LHCN-M2 (cell line): ENCODE measurements around the gene UBE2O. TPM values are rescaled to one million over a fixed set of nuclear protein-coding genes. Genes with fewer than 3 reads are reported as not detected.
A peak's percentile ranks its signal among the peaks of the same experiment; 100 is the strongest.

ENCODE experiments used
- DNase-seq: peaks from one replicate; pipeline ENCODE4 v3.0.0-alpha.2; 2012; ENCODE audit warnings: low read depth
- polyA plus RNA-seq: library from polyadenylated mRNA; unstranded; fragments of >200 nt; gene quantifications from one replicate; pipeline ENCODE4 v1.2.1, GENCODE V29; 2012; ENCODE audit warnings: missing spikeins
- total RNA-seq: library from RNA; depleted of rRNA; stranded (reverse); fragments of >200 nt; gene quantifications from 2 replicates; pipeline ENCODE4 v1.2.3, GENCODE V29; 2014; rRNA removed

Gene UBE2O
- 12.7 and 15.7 TPM in 2 replicates for total RNA-seq
- polyA plus RNA-seq, result 11.7 TPM

DNA sequence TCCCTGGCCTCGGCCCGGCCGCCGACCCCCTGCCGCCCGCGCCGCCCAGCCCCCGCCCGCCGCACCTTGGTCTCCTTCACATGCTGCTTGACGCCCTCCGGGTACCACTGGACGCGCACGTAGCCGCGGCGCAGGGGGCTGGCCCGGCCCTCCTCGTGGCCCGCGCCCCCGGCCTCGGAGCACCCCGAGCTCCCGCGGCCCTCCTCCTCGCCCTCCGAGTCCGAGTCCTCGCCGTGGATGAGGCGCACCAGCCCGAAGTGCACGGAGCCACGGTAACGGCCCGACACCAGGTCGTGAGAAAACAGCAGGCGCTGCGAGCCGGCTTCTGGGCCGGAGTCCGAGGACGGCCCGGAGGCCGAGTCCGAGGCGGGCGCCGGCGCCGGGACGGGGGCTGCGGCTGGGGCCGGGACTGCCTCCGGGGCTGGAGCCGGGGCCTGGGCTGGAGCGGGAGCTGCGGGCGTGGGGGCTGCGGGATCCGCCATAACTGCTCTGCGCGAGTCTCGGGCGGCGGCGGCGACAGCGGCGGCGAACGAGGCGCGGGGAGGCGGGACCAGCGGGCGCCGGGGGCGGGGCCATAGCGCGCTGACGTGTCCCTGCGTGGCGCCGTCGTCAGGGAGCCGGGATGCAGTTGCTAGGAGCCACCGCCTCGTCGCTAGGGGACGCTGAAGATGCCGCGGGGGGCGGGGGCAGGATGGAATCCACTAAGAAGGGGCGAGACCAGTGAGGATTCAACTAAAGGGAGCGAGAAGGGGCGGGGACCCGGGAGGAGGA is at the start of gene UBE2O:
TSS of gene UBE2O (minus strand) at position 493 of the 771 bp plus-strand sequence. CDS start at position 482, 11 bp downstream.
- DNase-seq, result peak; percentile 81

DNA sequence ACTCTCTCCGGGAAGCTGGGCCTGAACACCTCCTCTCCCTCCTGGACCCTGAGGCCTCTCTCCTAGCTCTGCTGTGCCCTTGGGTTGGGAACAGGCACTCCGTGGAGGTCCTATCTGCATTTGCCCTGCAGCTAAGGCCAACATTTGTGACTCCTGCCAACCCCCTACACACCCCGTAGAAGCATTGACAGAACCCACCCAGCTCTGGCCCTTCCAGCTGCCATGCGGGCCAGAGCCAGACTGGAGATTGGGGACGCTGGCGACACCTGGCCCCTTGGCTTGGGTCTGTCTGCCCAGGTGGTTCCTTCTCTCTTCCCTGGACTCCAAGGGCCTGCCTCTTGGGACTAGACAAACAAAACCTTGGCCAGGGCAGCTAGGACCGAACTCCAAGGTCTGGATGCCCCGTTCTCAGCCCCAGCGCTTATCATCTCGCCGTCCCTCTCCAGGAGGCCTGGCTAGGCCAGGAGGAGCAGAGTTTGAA is 48.9 kb upstream of the UBE2O start:
- no peak for DNase-seq

- peak; percentile 62 for DNase-seq
Measured at GRCh38 chr17:76501018-76501826, 48.3 kb upstream of the UBE2O start, which contains the start of gene RHBDF2. RHBDF2 (minus strand) TSS chr17:76501423; CDS start chr17:76481524, 19,899 bp downstream.

DNA sequence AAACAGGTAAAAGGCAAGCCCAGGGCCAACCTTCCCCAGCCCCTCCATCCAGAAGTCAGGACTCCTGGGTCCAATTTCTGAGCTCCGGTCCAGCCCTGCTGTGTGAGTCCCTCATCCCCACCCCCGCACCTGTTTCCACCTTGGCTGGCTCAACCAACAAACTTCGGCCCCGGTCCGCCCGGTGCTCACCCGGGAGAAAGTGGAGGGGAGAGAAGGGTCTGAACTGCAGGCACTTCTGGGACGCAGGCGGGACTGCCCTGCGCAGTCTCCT is 47.7 kb upstream of the UBE2O start:
- no peak for DNase-seq

- no peak for DNase-seq
Measured at GRCh38 chr17:76500074-76500746, 47.3 kb upstream of the UBE2O start.

DNA sequence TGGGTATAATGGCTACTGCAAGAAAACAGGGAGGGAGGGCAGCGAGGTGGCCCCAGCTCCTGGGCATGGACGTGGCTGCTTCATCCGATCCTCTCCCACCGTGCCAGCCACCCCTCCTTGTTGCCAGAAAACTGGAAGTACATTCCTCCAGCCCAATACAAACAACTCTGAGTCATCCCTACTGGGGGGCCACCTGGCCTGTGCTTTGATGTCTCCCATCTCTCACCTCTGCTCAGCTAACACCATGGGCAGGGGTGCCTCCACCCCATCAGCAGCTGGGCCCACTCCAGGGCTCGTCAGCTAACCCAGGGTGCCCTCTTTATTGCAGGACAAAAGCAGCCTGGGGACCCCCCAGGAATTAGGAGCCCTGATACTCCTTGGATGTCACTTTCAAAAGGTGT is 46.3 kb upstream of the UBE2O start:
- no peak for DNase-seq

GRCh38 chr17:76498876-76499251 is 45.9 kb upstream of the UBE2O start:
- no peak for DNase-seq

DNA sequence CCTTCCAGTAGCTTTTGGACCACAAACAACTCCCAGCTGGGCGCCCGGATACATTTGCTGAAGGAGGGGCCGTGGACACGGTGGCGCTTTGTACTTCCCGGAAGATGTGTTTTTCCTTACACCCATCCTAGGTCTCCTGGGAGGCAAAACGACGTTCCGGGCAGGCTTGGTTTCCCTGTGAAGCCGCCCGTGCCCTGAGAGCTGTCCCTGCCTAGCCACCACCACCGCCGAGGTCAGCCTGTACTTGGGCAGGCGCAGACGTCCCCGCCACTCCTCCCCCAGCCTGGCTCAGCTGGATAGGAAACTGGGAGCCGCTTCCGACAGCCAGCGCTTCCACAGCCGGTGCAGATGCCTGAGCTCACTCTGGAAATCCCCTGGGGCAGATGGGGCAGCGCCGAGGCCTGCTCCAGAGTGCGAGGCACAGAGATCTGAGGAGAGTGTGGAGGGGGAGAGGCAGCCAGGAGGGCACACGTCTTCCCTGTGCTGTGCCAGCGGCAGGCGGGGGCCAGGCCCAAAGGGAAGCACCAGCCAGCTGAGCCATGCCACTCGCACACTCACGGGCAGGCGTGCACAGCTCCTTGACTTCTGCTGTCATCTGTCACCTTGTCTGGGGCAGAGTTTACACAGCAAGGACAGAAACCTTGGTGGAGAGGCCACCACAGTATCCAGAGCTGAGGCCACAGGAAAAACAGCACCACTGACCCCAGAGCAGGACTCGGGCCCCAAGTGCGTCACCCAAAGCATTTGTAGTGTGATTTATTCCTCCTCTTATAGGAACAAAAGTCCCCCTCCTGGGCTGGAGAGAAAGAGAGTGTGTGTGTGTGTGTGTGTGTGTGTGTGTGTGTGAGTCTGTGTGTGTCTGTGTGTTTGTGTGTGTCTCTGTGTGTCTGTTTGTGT is 45.3 kb upstream of the UBE2O start:
- peak; percentile 85 for DNase-seq

- DNase-seq, result no peak
Measured at GRCh38 chr17:76497699-76497978, 44.7 kb upstream of the UBE2O start.

GRCh38 chr17:76496464-76496863 is 43.5 kb upstream of the UBE2O start:
- DNase-seq, result no peak

DNA sequence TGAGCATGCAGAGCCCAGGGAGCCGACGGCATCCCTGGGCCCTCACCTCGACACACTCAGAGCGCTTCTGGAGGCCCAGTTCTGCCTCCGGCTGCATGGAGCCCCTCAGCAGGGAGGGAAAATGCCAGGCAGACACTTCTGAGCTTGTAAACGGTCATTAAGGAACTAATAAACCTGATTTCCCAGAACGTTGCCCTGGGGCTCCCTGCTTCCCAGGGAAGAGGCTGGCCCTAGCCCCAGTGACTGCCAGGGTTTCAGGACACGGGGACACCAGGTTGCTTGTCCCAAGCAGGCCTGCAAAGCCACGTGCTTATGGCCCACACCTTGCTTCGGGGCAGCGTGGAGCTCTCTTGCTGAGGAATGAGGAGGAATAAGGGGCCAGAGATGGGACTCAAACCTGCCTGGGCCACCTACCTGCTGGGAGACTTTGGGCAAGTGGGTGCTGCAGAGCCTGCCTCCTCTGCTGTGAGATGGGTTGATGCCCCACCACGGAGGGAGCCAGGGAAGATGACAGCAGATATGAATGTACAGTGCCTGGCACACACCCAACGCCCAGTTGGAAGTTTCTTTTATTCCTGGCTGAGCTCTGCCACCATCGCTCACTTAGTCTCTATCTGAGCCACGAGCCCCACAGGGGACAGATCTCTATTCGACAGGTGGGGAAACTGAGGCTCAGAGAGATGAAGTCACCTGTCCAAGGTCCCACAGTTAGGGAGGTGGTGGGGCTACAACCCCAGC is 42.9 kb upstream of the UBE2O start:
- no peak for DNase-seq

GRCh38 chr17:76493505-76494167 is 40.7 kb upstream of the UBE2O start:
- DNase-seq, result peak; percentile 37

DNA sequence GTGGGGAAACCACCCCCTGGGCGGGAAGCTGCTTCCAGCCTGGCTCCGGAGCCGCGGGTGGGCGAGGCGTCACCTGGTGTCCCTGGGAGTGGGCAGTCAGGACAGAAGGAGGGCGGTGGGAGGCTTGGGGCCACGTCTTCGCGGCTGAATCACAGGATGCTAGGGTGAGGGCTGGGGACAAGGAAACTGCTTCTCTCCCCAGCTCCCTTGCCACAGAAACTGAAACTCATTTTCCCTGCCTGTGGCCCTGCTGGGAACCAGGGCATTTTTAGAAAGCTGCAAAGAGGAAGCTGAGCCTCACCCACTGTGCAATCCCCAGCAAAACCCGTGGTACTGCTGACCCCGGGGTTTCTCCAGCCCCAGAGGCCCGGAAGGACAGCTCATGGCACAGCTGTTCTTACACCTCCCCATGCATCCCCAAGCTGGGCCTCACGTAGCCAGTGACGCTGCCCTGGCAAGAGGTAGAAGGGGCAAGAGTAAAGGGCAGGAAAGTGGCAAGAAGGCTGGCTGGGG is 40.1 kb upstream of the UBE2O start:
- peak; percentile 91 for DNase-seq

DNA sequence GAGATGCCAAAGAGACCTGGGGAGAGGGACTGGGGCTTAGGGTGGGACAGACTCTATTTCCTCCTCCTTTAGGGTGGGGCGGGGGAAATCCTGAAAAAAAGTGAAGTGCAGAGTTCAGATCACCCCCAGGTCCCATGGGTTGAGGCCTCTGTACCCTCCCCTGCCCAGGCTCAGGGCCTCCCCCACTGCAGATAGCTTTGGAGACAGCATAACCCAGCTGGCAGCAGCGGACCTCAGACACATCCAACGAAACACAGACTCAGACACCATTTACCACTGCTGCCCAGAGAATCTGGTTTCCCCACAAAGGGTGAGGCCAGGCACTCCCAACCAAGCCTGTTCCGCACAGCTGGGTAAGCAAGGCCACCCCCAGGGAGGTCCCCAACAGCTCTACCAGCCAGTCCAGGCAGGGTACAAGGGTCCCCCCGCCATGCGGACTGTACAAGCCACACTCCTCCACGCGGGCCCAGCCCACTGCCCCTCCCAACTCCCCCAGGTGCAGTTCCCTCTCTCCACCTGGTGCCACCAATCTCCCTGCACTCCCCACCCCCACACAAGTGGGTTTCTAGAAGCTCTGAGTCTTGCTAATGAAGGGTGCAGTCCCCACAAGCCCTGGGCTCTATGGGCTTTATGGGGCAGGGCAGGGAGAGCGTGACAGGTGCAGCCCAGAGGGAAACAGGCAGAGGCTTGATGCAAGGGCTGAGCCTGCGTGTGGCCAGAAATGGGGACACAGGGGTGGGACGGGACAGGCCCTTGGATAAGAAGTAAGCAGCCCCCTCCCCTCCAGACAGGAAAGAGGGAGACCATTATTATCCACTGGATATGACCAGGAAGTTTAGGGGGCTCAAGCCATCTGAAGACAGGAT is 39.4 kb upstream of the UBE2O start:
- peak; percentile 37 for DNase-seq

DNA sequence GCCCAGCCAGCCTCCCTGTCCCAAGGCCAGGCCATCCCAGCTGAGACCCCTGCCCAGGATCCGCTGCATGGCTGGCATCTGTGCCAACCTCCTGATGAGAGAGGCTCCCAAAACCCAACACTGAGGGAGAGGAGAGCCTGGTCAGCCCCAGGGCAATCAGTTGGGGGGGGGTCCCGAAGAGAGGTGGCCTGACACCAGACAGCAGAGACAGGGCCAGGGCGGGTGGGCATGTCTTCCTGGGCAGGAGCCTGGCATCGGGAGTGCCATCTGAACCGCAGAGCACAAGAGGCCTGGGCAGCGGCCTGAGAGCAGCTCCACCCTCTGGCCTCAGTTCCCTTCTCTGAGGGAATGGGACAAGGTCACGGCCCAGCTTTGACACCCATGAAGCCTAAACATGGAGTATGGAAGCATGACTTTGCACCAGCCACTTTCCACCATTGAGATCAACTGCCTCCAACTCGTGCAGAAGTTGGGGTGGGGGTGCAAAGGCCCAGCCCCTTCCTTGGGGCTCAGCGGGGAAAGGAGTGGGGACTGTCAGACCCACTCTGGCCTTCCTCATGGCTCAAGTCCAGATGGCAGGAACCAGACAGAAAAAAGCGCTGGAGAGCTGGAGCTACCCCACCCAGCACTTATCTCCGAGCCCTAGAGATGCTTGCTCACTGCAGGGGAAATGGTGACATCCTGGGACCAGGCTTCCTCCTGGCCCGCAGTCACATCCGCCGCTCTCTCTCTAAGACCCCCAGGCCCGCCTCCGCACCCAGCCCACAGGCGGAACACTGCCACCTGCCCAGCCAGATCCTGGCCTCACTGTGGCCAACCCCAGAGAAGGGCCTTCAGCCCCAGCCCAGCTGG is 38.5 kb upstream of the UBE2O start:
- no peak for DNase-seq

- DNase-seq, result no peak
Measured at GRCh38 chr17:76490112-76490710, 37.3 kb upstream of the UBE2O start.

- no peak for DNase-seq
Measured at GRCh38 chr17:76487451-76488192, 34.7 kb upstream of the UBE2O start.
